WTC11 (cell line): ENCODE results near the gene PTPRK. TPM values are rescaled to one million over a fixed set of nuclear protein-coding genes. Genes with fewer than 3 reads are reported as not detected.

Experiments used
- ATAC-seq: fragments of 200-7000 bp; cut with Tn5 transposase; 2 replicates; pipeline ENCODE4 v1.10.0; 2021; ENCODE audit warnings: mild to moderate bottlenecking, moderate library complexity
- CTCF ChIA-PET: fragments of 300-600 bp; sonication (Branson Sonifier 250); formaldehyde crosslinking; loops from one replicate; lab custom pipeline; 2021; ENCODE audit warnings: antibody characterized with exemption; lab: Charles Lee
- POLR2A ChIA-PET: fragments of 350-600 bp; sonication (Branson Sonifier 250); formaldehyde crosslinking; loops from one replicate; lab custom pipeline; 2021; ENCODE audit warnings: antibody characterized with exemption; lab: Charles Lee
- DNase-seq: peaks from one replicate; pipeline ENCODE4 v3.0.0; 2021; ENCODE audit warnings: low spot score
- H3K27ac Mint-ChIP-seq: 2 replicates; pipeline ENCODE4 v1.8.0; 2021; ENCODE audit warnings: mixed read lengths
- H3K27me3 Mint-ChIP-seq: 2 replicates; pipeline ENCODE4 v1.8.0; 2021; ENCODE audit warnings: low read depth, mild to moderate bottlenecking, moderate library complexity, mixed read lengths
- H3K36me3 Mint-ChIP-seq: 2 replicates; pipeline ENCODE4 v1.8.0; 2021; ENCODE audit warnings: mixed read lengths
- H3K4me1 Mint-ChIP-seq: 2 replicates; pipeline ENCODE4 v1.8.0; 2022; ENCODE audit warnings: mixed read lengths
- H3K4me3 Mint-ChIP-seq: 2 replicates; pipeline ENCODE4 v1.8.0; 2021; ENCODE audit warnings: mild to moderate bottlenecking, moderate library complexity, mixed read lengths
- H3K9me3 Mint-ChIP-seq: 2 replicates; pipeline ENCODE4 v1.8.0; 2021; ENCODE audit warnings: mixed read lengths
- EMX1 ChIP-seq: fragments of 250-450 bp; sonication (Bioruptor Pico); IDR thresholded peaks from 2 replicates; pipeline ENCODE4 v1.8.0; 2021; ENCODE audit warnings: mild to moderate bottlenecking
- FOXJ3 ChIP-seq: sonication (generic); formaldehyde crosslinking; IDR thresholded peaks from 2 replicates; pipeline ENCODE4 v1.9.0; 2021; ENCODE audit warnings: missing genetic modification reagents, mild to moderate bottlenecking, borderline replicate concordance
- JAZF1 ChIP-seq: fragments of 250-450 bp; sonication (Bioruptor Pico); IDR thresholded peaks from 2 replicates; pipeline ENCODE4 v1.9.0; 2021; ENCODE audit warnings: moderate library complexity, mild to moderate bottlenecking, inconsistent platforms
- NR3C1 ChIP-seq: sonication (generic); formaldehyde crosslinking; conservative IDR thresholded peaks from 2 replicates; pipeline ENCODE4 v1.8.1; 2023; ENCODE audit warnings: low read depth, mild to moderate bottlenecking, missing genetic modification reagents
- PREB ChIP-seq: sonication (generic); formaldehyde crosslinking; IDR thresholded peaks from 2 replicates; pipeline ENCODE4 v1.8.1; 2022; ENCODE audit warnings: mild to moderate bottlenecking, missing genetic modification reagents, moderate library complexity, borderline replicate concordance
- STAT6 ChIP-seq: sonication (generic); formaldehyde crosslinking; conservative IDR thresholded peaks from 2 replicates; pipeline ENCODE4 v1.8.1; 2023; ENCODE audit warnings: mild to moderate bottlenecking, low read depth, missing genetic modification reagents, moderate library complexity
- TEAD1 ChIP-seq: sonication (generic); formaldehyde crosslinking; IDR thresholded peaks from 2 replicates; pipeline ENCODE4 v1.8.0; 2022; ENCODE audit warnings: mild to moderate bottlenecking, missing genetic modification reagents
- TP53 ChIP-seq: sonication (generic); formaldehyde crosslinking; IDR thresholded peaks from 2 replicates; pipeline ENCODE4 v1.8.1; 2023; ENCODE audit warnings: mild to moderate bottlenecking, missing genetic modification reagents
- ZBTB43 ChIP-seq: sonication (generic); formaldehyde crosslinking; IDR thresholded peaks from 2 replicates; pipeline ENCODE4 v1.8.1; 2023; ENCODE audit warnings: mild to moderate bottlenecking, missing genetic modification reagents
- ZNF423 ChIP-seq: fragments of 250-450 bp; sonication (Bioruptor Pico); IDR thresholded peaks from 2 replicates; pipeline ENCODE4 v2.1.2; 2022; ENCODE audit warnings: mild to moderate bottlenecking, moderate library complexity
- total RNA-seq: library from RNA; stranded (reverse); gene quantifications from 3 replicates; pipeline ENCODE4 v1.2.3, GENCODE V29; 2021
- TF ChIP-seq, protein P1 (sequence below): fragments of 250-450 bp; sonication (Bioruptor Pico); IDR thresholded peaks from 2 replicates; pipeline ENCODE4 v1.9.0; 2021; ENCODE audit warnings: mild to moderate bottlenecking
- TF ChIP-seq, protein P2 (sequence below): sonication (generic); formaldehyde crosslinking; IDR thresholded peaks from 2 replicates; pipeline ENCODE4 v1.8.1; 2023; ENCODE audit warnings: mild to moderate bottlenecking, missing genetic modification reagents, moderate library complexity
- TF ChIP-seq, protein P3 (sequence below): fragments of 200-600 bp; IDR thresholded peaks from 2 replicates; pipeline ENCODE4 v1.8.0; 2022; ENCODE audit warnings: antibody characterized with exemption
- TF ChIP-seq, protein P4 (sequence below): sonication (generic); formaldehyde crosslinking; IDR thresholded peaks from 2 replicates; pipeline ENCODE4 v1.8.0; 2022; ENCODE audit warnings: mild to moderate bottlenecking, missing genetic modification reagents
- TF ChIP-seq, protein P5 (sequence below): sonication (generic); formaldehyde crosslinking; IDR thresholded peaks from 2 replicates; pipeline ENCODE4 v1.8.1; 2022; ENCODE audit warnings: mild to moderate bottlenecking, moderate library complexity, missing genetic modification reagents

PTPRK gene
- total RNA-seq, 1 experiment from 2014 or later: 44.8 TPM

DNA sequence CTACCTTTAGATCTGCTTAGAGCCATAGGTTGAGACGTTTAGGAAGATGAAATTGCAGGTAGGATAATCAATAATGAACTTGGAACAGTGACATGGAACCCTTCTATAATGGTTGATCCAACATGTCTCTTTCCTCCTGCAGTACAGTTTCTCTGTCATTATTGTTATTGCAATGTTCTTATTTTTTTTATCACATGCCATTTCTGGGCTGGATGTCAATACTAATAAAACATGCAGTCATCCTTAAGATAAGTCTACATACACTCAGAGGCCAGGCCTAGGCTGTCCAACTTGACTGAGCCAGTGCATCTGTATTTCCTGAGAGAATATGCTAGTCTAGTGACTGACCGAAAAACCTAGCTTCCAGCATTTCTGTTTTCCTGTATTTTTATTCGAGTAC, 544.3 kb downstream of the PTPRK start (continued):
- TF ChIP-seq, protein P1, sequence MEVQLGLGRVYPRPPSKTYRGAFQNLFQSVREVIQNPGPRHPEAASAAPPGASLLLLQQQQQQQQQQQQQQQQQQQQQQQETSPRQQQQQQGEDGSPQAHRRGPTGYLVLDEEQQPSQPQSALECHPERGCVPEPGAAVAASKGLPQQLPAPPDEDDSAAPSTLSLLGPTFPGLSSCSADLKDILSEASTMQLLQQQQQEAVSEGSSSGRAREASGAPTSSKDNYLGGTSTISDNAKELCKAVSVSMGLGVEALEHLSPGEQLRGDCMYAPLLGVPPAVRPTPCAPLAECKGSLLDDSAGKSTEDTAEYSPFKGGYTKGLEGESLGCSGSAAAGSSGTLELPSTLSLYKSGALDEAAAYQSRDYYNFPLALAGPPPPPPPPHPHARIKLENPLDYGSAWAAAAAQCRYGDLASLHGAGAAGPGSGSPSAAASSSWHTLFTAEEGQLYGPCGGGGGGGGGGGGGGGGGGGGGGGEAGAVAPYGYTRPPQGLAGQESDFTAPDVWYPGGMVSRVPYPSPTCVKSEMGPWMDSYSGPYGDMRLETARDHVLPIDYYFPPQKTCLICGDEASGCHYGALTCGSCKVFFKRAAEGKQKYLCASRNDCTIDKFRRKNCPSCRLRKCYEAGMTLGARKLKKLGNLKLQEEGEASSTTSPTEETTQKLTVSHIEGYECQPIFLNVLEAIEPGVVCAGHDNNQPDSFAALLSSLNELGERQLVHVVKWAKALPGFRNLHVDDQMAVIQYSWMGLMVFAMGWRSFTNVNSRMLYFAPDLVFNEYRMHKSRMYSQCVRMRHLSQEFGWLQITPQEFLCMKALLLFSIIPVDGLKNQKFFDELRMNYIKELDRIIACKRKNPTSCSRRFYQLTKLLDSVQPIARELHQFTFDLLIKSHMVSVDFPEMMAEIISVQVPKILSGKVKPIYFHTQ: no peak
- TF ChIP-seq FOXJ3 (CRISPR knock-in tag): no peak
- no peak for TF ChIP-seq STAT6 (CRISPR knock-in tag)
- TF ChIP-seq, protein P2, sequence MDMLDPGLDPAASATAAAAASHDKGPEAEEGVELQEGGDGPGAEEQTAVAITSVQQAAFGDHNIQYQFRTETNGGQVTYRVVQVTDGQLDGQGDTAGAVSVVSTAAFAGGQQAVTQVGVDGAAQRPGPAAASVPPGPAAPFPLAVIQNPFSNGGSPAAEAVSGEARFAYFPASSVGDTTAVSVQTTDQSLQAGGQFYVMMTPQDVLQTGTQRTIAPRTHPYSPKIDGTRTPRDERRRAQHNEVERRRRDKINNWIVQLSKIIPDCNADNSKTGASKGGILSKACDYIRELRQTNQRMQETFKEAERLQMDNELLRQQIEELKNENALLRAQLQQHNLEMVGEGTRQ (CRISPR knock-in tag): no peak
- TF ChIP-seq, protein P3, sequence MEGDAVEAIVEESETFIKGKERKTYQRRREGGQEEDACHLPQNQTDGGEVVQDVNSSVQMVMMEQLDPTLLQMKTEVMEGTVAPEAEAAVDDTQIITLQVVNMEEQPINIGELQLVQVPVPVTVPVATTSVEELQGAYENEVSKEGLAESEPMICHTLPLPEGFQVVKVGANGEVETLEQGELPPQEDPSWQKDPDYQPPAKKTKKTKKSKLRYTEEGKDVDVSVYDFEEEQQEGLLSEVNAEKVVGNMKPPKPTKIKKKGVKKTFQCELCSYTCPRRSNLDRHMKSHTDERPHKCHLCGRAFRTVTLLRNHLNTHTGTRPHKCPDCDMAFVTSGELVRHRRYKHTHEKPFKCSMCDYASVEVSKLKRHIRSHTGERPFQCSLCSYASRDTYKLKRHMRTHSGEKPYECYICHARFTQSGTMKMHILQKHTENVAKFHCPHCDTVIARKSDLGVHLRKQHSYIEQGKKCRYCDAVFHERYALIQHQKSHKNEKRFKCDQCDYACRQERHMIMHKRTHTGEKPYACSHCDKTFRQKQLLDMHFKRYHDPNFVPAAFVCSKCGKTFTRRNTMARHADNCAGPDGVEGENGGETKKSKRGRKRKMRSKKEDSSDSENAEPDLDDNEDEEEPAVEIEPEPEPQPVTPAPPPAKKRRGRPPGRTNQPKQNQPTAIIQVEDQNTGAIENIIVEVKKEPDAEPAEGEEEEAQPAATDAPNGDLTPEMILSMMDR: no peak
- no peak for TF ChIP-seq NR3C1 (CRISPR knock-in tag)
- TF ChIP-seq PREB (CRISPR knock-in tag): no peak
- TF ChIP-seq EMX1 (CRISPR knock-in tag): no peak
- TF ChIP-seq TP53 (CRISPR knock-in tag): no peak
- TF ChIP-seq, all 79 proteins: peak for 0

DNA sequence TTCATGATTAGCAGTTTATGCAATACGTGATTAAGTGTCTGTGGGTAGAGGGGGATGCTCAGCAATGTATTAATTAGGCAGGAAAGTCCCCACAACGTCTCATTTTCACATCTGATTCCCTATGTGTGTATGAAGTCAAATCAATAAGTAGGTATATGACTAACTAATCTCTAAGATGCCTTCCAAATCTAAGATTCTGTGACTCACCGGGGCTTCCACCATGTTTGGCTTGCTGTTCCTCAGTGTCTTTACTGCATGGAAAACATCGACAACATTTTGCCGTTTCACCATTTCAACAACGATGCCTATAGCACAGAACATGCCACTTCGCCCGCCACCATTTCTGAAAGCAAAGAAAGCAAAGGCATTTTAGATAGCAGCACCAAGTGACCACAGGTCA, 547.6 kb downstream of the PTPRK start:
- peaks cover 6% of the 10 kb centered on the region for H3K4me1 Mint-ChIP-seq
- peaks cover 3% of the 10 kb centered on the region for H3K9me3 Mint-ChIP-seq
- peaks cover 17% of the 10 kb centered on the region for H3K36me3 Mint-ChIP-seq
- no peak for DNase-seq
- ChIA-PET CTCF (interaction anchor here (1.0 kb wide), 1 partner anchor 17 kb away, joined by 3 read pairs; no protein-coding TSS in a partner anchor), POLR2A (no interaction called here)
- no peak for ATAC-seq
- no peak overlapping the region for H3K27ac Mint-ChIP-seq
- TF ChIP-seq, protein P4, sequence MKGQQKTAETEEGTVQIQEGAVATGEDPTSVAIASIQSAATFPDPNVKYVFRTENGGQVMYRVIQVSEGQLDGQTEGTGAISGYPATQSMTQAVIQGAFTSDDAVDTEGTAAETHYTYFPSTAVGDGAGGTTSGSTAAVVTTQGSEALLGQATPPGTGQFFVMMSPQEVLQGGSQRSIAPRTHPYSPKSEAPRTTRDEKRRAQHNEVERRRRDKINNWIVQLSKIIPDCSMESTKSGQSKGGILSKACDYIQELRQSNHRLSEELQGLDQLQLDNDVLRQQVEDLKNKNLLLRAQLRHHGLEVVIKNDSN (CRISPR knock-in tag): no peak
- TF ChIP-seq, protein P5, sequence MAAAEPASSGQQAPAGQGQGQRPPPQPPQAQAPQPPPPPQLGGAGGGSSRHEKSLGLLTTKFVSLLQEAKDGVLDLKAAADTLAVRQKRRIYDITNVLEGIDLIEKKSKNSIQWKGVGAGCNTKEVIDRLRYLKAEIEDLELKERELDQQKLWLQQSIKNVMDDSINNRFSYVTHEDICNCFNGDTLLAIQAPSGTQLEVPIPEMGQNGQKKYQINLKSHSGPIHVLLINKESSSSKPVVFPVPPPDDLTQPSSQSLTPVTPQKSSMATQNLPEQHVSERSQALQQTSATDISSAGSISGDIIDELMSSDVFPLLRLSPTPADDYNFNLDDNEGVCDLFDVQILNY (CRISPR knock-in tag): no peak
- no peak overlapping the region for H3K4me3 Mint-ChIP-seq
- no peaks in the 10 kb centered on the region for H3K27me3 Mint-ChIP-seq

- Mint-ChIP-seq H3K4me3 (no peak overlapping the region), H3K36me3 (peaks cover 17% of the 10 kb centered on the region), H3K4me1 (peaks cover 6% of the 10 kb centered on the region), H3K9me3 (peaks cover 5% of the 10 kb centered on the region), H3K27ac (no peak overlapping the region), H3K27me3 (no peaks in the 10 kb centered on the region)
- ChIA-PET CTCF (interaction anchor here (1.0 kb wide), 1 partner anchor 16 kb away, joined by 3 read pairs; no protein-coding TSS in a partner anchor), POLR2A (no interaction called here)
- no peak for DNase-seq
- no peak for ATAC-seq
- TF ChIP-seq, protein P3: no peak
- TF ChIP-seq ZNF423: no peak
- TF ChIP-seq TP53 (CRISPR knock-in tag): no peak
- no peak for TF ChIP-seq ZBTB43 (CRISPR knock-in tag)
- no peak for TF ChIP-seq TEAD1
- TF ChIP-seq JAZF1 (CRISPR knock-in tag): no peak
Measured at GRCh38 chr6:127971945-127972391, 548.4 kb downstream of the PTPRK start.
